Measurements from ENCODE around the gene ARNT2.

The ARNT2 gene

GRCh38 chr15:80437334-80437891 is 33.2 kb downstream of the ARNT2 start:
- TF ChIP-seq CREB5 (CRISPR knock-in tag; IDR thresholded peaks at IDR 0.05; ENCODE audit: low read depth) (no peak), POU6F1 (CRISPR knock-in tag; IDR thresholded peaks at IDR 0.05; ENCODE audit: borderline replicate concordance, low read depth) (no peak), ZNF8 (CRISPR knock-in tag; IDR thresholded peaks at IDR 0.05) (no peak), CSRNP3 (CRISPR knock-in tag; IDR thresholded peaks at IDR 0.05) (no peak), PATZ1 (CRISPR knock-in tag; IDR thresholded peaks at IDR 0.05; ENCODE audit: borderline replicate concordance) (no peak), TOX (CRISPR knock-in tag; IDR thresholded peaks at IDR 0.05; ENCODE audit: borderline replicate concordance) (no peak), PPARA (CRISPR knock-in tag; IDR thresholded peaks at IDR 0.05; ENCODE audit: borderline replicate concordance) (no peak), CSDC2 (CRISPR knock-in tag; IDR thresholded peaks at IDR 0.05) (no peak), SNAI2 (CRISPR knock-in tag; IDR thresholded peaks at IDR 0.05) (no peak), ZNF565 (CRISPR knock-in tag; conservative IDR thresholded peaks at IDR 0.05; ENCODE audit: low read depth) (no peak), ARNTL (CRISPR knock-in tag; IDR thresholded peaks at IDR 0.05; ENCODE audit: borderline replicate concordance, low read depth) (no peak), BACH2 (CRISPR knock-in tag; IDR thresholded peaks at IDR 0.05; ENCODE audit: borderline replicate concordance) (no peak), RARB (CRISPR knock-in tag; IDR thresholded peaks at IDR 0.05) (no peak), ZNF70 (CRISPR knock-in tag; IDR thresholded peaks at IDR 0.05) (no peak), OSR1 (CRISPR knock-in tag; IDR thresholded peaks at IDR 0.05) (no peak)
- no peak; the same call in 2 of the 3 replicates for ATAC-seq

- no peak for TF ChIP-seq PATZ1 (CRISPR knock-in tag; IDR thresholded peaks at IDR 0.05; ENCODE audit: borderline replicate concordance)
- TF ChIP-seq ZNF70 (CRISPR knock-in tag; IDR thresholded peaks at IDR 0.05) = no peak
- no peak for TF ChIP-seq ZC3H10 (CRISPR knock-in tag; IDR thresholded peaks at IDR 0.05)
- TF ChIP-seq SNAI2 (CRISPR knock-in tag; IDR thresholded peaks at IDR 0.05) = no peak
- TF ChIP-seq BACH2 (CRISPR knock-in tag; IDR thresholded peaks at IDR 0.05; ENCODE audit: borderline replicate concordance) = no peak
- no peak for TF ChIP-seq ZNF8 (CRISPR knock-in tag; IDR thresholded peaks at IDR 0.05)
- TF ChIP-seq CSRNP3 (CRISPR knock-in tag; IDR thresholded peaks at IDR 0.05) = no peak
- TF ChIP-seq CREB5 (CRISPR knock-in tag; IDR thresholded peaks at IDR 0.05; ENCODE audit: low read depth) = no peak
- TF ChIP-seq ZFP3 (CRISPR knock-in tag; IDR thresholded peaks at IDR 0.05) = no peak
Observed at GRCh38 chr15:80439140-80439539, 35.0 kb downstream of the ARNT2 start.

GRCh38 chr15:80440024-80440423 is 35.8 kb downstream of the ARNT2 start:
- no peak for ATAC-seq
- TF ChIP-seq ARNTL (CRISPR knock-in tag; IDR thresholded peaks at IDR 0.05; ENCODE audit: borderline replicate concordance, low read depth) = no peak
- TF ChIP-seq CSDC2 (CRISPR knock-in tag; IDR thresholded peaks at IDR 0.05) = no peak
- TF ChIP-seq ESRRG (CRISPR knock-in tag; IDR thresholded peaks at IDR 0.05) = no peak

More at GRCh38 chr15:80439140-80439539, 35.0 kb downstream of the ARNT2 start:
- no peak for ATAC-seq
